IMR-90 (cell line): Measurements from ENCODE around the gene LIN7B. TPM values are rescaled to one million over a fixed set of nuclear protein-coding genes. Genes with fewer than 3 reads are reported as not detected.

Experiments
- ATAC-seq: fragments of 200-7000 bp; cut with Tn5 transposase; 2 replicates; pipeline ENCODE4 v1.9.1; 2020; ENCODE audit warnings: low read depth, mild to moderate bottlenecking, moderate library complexity
- BruUV-seq: library from RNA; stranded (reverse); fragments of 400-500 nt; replicated peaks from 2 replicates; lab custom pipeline; 2021; lab: Mats Ljungman, UMichigan
- CTCF ChIA-PET: fragments of 300-600 bp; formaldehyde crosslinking; extraction: SDS; loops from one replicate; lab custom pipeline; 2021; ENCODE audit warnings: antibody characterized with exemption; lab: Yijun Ruan, JAX
- POLR2A ChIA-PET: fragments of 300-600 bp; sonication (Branson Sonifier 250); formaldehyde crosslinking; loops from one replicate; lab custom pipeline; 2022; ENCODE audit warnings: antibody characterized with exemption; ENCODE audit not compliant: unreplicated experiment; lab: Charles Lee
- DNase-seq: peaks from one replicate; pipeline ENCODE4 v3.0.0; 2013
- H2AFZ ChIP-seq: replicated peaks from 2 replicates; pipeline ENCODE3; 2013; ENCODE audit warnings: low read length, mild to moderate bottlenecking; ENCODE audit not compliant: poor library complexity
- H2AK5ac ChIP-seq: 2 replicates; pipeline ENCODE4 v1.6.1; 2013; ENCODE audit warnings: low read depth, low read length, inconsistent platforms
- H2AK9ac ChIP-seq: replicated peaks from 2 replicates; pipeline ENCODE3; 2013; ENCODE audit warnings: mild to moderate bottlenecking, low read depth, low read length, moderate library complexity; ENCODE audit not compliant: poor library complexity
- H2BK120ac ChIP-seq: 2 replicates; pipeline ENCODE4 v1.6.1; 2013; ENCODE audit warnings: low read depth, low read length, inconsistent platforms
- H2BK15ac ChIP-seq: 3 replicates; pipeline ENCODE4 v1.6.1; 2013; ENCODE audit warnings: low read depth, low read length, inconsistent platforms
- H2BK20ac ChIP-seq: 2 replicates; pipeline ENCODE4 v1.6.1; 2013; ENCODE audit warnings: low read depth, mild to moderate bottlenecking, inconsistent platforms, low read length, moderate library complexity
- H2BK5ac ChIP-seq: 2 replicates; pipeline ENCODE4 v1.6.1; 2013; ENCODE audit warnings: mild to moderate bottlenecking, low read depth, low read length, inconsistent platforms; ENCODE audit not compliant: poor library complexity, severe bottlenecking
- H3K14ac ChIP-seq: replicated peaks from 2 replicates; pipeline ENCODE4 v1.6.1; 2013; ENCODE audit warnings: low read depth, low read length, inconsistent platforms
- H3K18ac ChIP-seq: 2 replicates; pipeline ENCODE4 v1.6.1; 2013; ENCODE audit warnings: low read depth, low read length, control low read depth
- H3K23ac ChIP-seq: 2 replicates; pipeline ENCODE4 v1.6.1; 2013; ENCODE audit warnings: low read depth, low read length, inconsistent platforms
- H3K27ac ChIP-seq: 2 replicates; pipeline ENCODE4 v1.5.1; 2013; ENCODE audit warnings: mild to moderate bottlenecking, control low read depth, low read length; ENCODE audit not compliant: insufficient read depth
- H3K27me3 ChIP-seq: 2 replicates; pipeline ENCODE4 v1.6.1; 2013; ENCODE audit warnings: low read length; ENCODE audit not compliant: control insufficient read depth, insufficient read depth
- H3K36me3 ChIP-seq: 2 replicates; pipeline ENCODE4 v1.6.1; 2013; ENCODE audit warnings: low read length, mixed read lengths; ENCODE audit not compliant: control insufficient read depth, insufficient read depth
- H3K4ac ChIP-seq: 2 replicates; pipeline ENCODE4 v1.6.1; 2013; ENCODE audit warnings: low read depth, low read length, inconsistent platforms
- H3K4me1 ChIP-seq: 2 replicates; pipeline ENCODE4 v1.6.1; 2013; ENCODE audit warnings: low read length, mixed read lengths; ENCODE audit not compliant: control insufficient read depth, insufficient read depth
- H3K4me2 ChIP-seq: 2 replicates; pipeline ENCODE4 v1.6.1; 2013; ENCODE audit warnings: low read depth, mild to moderate bottlenecking, control low read depth, low read length, moderate library complexity
- H3K4me3 ChIP-seq: 2 replicates; pipeline ENCODE4 v1.5.1; 2013; ENCODE audit warnings: low read depth, mild to moderate bottlenecking, control low read depth, low read length, moderate library complexity; ENCODE audit not compliant: insufficient read depth
- H3K56ac ChIP-seq: 2 replicates; pipeline ENCODE4 v1.6.1; 2013; ENCODE audit warnings: low read length, inconsistent platforms; ENCODE audit not compliant: insufficient read depth; ENCODE audit errors: extremely low read depth
- H3K79me1 ChIP-seq, 2 experiments: 2 replicates each; pipeline ENCODE4 v1.6.1; 2013; ENCODE audit warnings: low read length in 2 of 2, inconsistent platforms in 1 of 2, low read depth in 1 of 2
- H3K9ac ChIP-seq: 2 replicates; pipeline ENCODE4 v1.6.1; 2013; ENCODE audit warnings: low read depth, low read length, control low read depth
- H3K9me1 ChIP-seq: 2 replicates; pipeline ENCODE4 v1.6.1; 2013; ENCODE audit warnings: low read length, inconsistent platforms; ENCODE audit not compliant: insufficient read depth
- H3K9me3 ChIP-seq: 2 replicates; pipeline ENCODE4 v1.6.1; 2013; ENCODE audit warnings: low read length; ENCODE audit not compliant: control insufficient read depth, insufficient read depth
- H4K20me1 ChIP-seq: 2 replicates; pipeline ENCODE4 v1.6.1; 2013; ENCODE audit warnings: low read length, inconsistent platforms; ENCODE audit not compliant: insufficient read depth
- H4K5ac ChIP-seq: 2 replicates; pipeline ENCODE4 v1.6.1; 2013; ENCODE audit warnings: mild to moderate bottlenecking, low read depth, low read length, control low read depth
- H4K8ac ChIP-seq, 2 experiments: 2 replicates each; pipeline ENCODE4 v1.6.1; 2013; ENCODE audit warnings: low read depth in 2 of 2, low read length in 2 of 2, control low read depth in 1 of 2, inconsistent platforms in 1 of 2
- H4K91ac ChIP-seq: 2 replicates; pipeline ENCODE4 v1.6.1; 2013; ENCODE audit warnings: low read depth, low read length, inconsistent platforms; ENCODE audit not compliant: insufficient read depth
- CEBPB ChIP-seq: IDR thresholded peaks from 2 replicates; pipeline ENCODE4 v1.6.1; 2012; ENCODE audit warnings: low read depth, low read length, improper control_type of control experiment
- CHD1 ChIP-seq: IDR thresholded peaks from 2 replicates; pipeline ENCODE4 v1.6.1; 2012; ENCODE audit warnings: low read depth, low read length, improper control_type of control experiment
- FOS ChIP-seq: fragments of 150-350 bp; IDR thresholded peaks from 2 replicates; pipeline ENCODE4 v1.6.1; 2016; ENCODE audit warnings: low read depth, low read length
- MAFK ChIP-seq: IDR thresholded peaks from 2 replicates; pipeline ENCODE4 v1.6.1; 2012; ENCODE audit warnings: low read depth, low read length, improper control_type of control experiment
- MXI1 ChIP-seq: IDR thresholded peaks from 2 replicates; pipeline ENCODE4 v1.6.1; 2012; ENCODE audit warnings: low read depth, mild to moderate bottlenecking, low read length, moderate library complexity, borderline replicate concordance
- NFE2L2 ChIP-seq: fragments of 150-350 bp; IDR thresholded peaks from 2 replicates; pipeline ENCODE4 v1.6.1; 2016; ENCODE audit warnings: low read depth, mild to moderate bottlenecking, low read length
- POLR2A ChIP-seq: IDR thresholded peaks from 2 replicates; pipeline ENCODE4 v1.6.1; 2012; ENCODE audit warnings: mild to moderate bottlenecking, low read depth, low read length
- RCOR1 ChIP-seq: IDR thresholded peaks from 2 replicates; pipeline ENCODE4 v1.6.1; 2012; ENCODE audit warnings: mild to moderate bottlenecking, low read length, improper control_type of control experiment; ENCODE audit not compliant: insufficient replicate concordance
- RFX5 ChIP-seq: IDR thresholded peaks from 2 replicates; pipeline ENCODE4 v1.8.0; 2012; ENCODE audit warnings: low read depth, mild to moderate bottlenecking, low read length, moderate library complexity
- WGBS, 2 experiments: methylation state at CpG; one replicate each; pipeline versions ENCODE4 v1.1.5 to v1.1.7; 2013; ENCODE audit warnings: missing lambda C conversion rate in 2 of 2; ENCODE audit not compliant: insufficient read length in 1 of 2; ENCODE audit errors: extremely low coverage in 2 of 2; 5-methylcytosine and 5-hydroxymethylcytosine counted together
- dilution Hi-C: fragments of 300-500 bp; cut with HindIII; formaldehyde crosslinking; loops from one replicate; pipeline ENCODE4 v1.14.3; 2018; ENCODE audit warnings: low sequenced_read_pairs; ENCODE audit not compliant: unreplicated experiment
- in situ Hi-C: fragments of 300-500 bp; cut with MboI; formaldehyde crosslinking; loops from 3 replicates; pipeline ENCODE4 v1.14.3; 2019; ENCODE audit warnings: low sequenced_read_pairs, inconsistent platforms, mixed read lengths
- intact Hi-C: fragments of 100-400 bp; cut with micrococcal nuclease; formaldehyde crosslinking; loops from 2 replicates; pipeline ENCODE4 v1.10.0; 2022
- polyA plus RNA-seq, 3 experiments: library from polyadenylated mRNA; depleted of rRNA; stranded (reverse); fragments of >200 nt; gene quantifications; 2 replicates each; pipeline ENCODE4 v1.2.3, GENCODE V29; 2012; ENCODE audit warnings: low replicate concordance in 1 of 3
- total RNA-seq: library from RNA; depleted of rRNA; stranded (reverse); fragments of >200 nt; gene quantifications from 2 replicates; pipeline ENCODE4 v1.2.3, GENCODE V29; 2012
- TF ChIP-seq, protein P1 (sequence below): conservative IDR thresholded peaks from 2 replicates; pipeline ENCODE4 v1.5.1; 2012; ENCODE audit warnings: mild to moderate bottlenecking, low read depth, low read length, improper control_type of control experiment

The LIN7B gene
- total and polyA plus RNA-seq, 2 of the 4 experiments (the other 2 are of a cell fraction): 3.8 to 8.0 TPM

DNA sequence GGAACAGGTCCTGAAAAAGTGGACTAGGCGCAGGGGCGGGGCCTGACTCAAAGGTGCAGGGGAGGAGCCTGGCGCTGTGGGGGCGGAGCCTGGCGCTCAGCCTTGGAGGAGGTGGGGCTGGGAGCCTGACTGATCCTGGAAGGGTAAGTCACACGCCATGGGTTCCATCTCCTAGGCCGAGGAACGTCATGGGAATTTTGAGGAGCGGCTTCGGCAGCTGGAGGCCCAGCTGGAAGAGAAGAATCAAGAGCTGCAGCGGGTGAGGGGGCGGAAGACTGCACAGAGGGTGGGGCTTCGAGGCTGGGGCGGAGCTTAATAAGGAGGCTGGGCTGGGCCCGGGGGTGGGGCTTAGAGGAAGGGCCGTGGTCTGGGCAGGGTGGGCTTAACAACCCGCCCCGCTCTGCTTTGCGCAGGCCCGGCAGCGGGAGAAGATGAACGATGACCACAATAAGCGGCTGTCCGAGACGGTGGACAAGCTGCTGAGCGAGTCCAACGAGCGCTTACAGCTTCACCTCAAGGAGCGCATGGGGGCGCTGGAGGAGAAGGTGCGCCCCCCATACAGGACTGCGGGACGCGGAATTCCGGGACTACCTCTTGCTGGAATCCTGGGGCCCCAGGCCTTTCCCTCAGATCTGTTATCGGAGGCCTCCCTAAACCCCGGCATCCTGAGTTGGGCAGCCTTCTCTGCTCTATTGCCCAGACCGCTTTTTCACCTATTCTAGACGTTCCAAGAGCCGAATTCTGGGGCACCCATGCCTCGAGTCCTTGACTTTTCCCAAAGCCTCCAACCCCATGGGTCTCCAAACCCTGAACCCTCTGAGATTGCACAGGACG is 19.7 kb downstream of the LIN7B start:
- Histone ChIP-seq H2AK5ac (no peak overlapping the region), H2BK15ac (no peak overlapping the region), H2AFZ (peak overlapping the region; percentile 88), H3K4me2 (peak overlapping the region; percentile 50), H3K9ac (no peak overlapping the region), H2BK120ac (no peak overlapping the region), H2BK5ac (no peak overlapping the region), H2BK20ac (no peak overlapping the region), H2AK9ac (peak overlapping the region; percentile 74), H3K4me1 (peaks cover 2% of the 10 kb centered on the region), H3K4ac (no peak overlapping the region), H3K79me1 (no peaks in the 10 kb centered on the region), H4K5ac (no peak overlapping the region), H3K27me3 (no peaks in the 10 kb centered on the region), H4K8ac (peak overlapping the region in 1 of 2 experiments; percentile 70; a peak in 1 of 4 replicates), H3K18ac (no peak overlapping the region), H3K36me3 (no peaks in the 10 kb centered on the region), H3K14ac (no peak overlapping the region), H3K9me1 (peaks cover 6% of the 10 kb centered on the region; the same call in 1 of the 2 replicates), H3K4me3 (peak overlapping the region; percentile 33; the same call in 1 of the 2 replicates), H3K56ac (no peak overlapping the region), H3K23ac (no peak overlapping the region), H3K9me3 (no peaks in the 10 kb centered on the region), H3K27ac (no peak overlapping the region), H4K91ac (no peak overlapping the region), H4K20me1 (no peaks in the 10 kb centered on the region)
- CTCF ChIA-PET: interaction anchor here (0.6 to 1.0 kb wide), 2 partner anchors 36 to 165 kb away, joined by 3 to 4 read pairs; no protein-coding TSS in a partner anchor
- ATAC-seq (peak; percentile 84), DNase-seq (peak; percentile 70)
- in situ Hi-C loops: no loop called here
- intact Hi-C loops: no loop called here
- BruUV-seq: no TSS peak
- POLR2A ChIA-PET: no interaction called here
- dilution Hi-C loops: no loop called here
- WGBS, 2 experiments: 24% methylated on average over 13 of the region's 42 CpGs; no CpG with 5 or more reads in 1 of the 2 experiments
- no peak for TF ChIP-seq RCOR1
- TF ChIP-seq NFE2L2: no peak
- TF ChIP-seq MXI1: no peak
- TF ChIP-seq RFX5: no peak
- TF ChIP-seq FOS: no peak
- no peak for TF ChIP-seq POLR2A
- no peak for TF ChIP-seq CEBPB
- no peak for TF ChIP-seq MAFK
- no peak for TF ChIP-seq CHD1
- TF ChIP-seq, protein P1, sequence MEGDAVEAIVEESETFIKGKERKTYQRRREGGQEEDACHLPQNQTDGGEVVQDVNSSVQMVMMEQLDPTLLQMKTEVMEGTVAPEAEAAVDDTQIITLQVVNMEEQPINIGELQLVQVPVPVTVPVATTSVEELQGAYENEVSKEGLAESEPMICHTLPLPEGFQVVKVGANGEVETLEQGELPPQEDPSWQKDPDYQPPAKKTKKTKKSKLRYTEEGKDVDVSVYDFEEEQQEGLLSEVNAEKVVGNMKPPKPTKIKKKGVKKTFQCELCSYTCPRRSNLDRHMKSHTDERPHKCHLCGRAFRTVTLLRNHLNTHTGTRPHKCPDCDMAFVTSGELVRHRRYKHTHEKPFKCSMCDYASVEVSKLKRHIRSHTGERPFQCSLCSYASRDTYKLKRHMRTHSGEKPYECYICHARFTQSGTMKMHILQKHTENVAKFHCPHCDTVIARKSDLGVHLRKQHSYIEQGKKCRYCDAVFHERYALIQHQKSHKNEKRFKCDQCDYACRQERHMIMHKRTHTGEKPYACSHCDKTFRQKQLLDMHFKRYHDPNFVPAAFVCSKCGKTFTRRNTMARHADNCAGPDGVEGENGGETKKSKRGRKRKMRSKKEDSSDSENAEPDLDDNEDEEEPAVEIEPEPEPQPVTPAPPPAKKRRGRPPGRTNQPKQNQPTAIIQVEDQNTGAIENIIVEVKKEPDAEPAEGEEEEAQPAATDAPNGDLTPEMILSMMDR: no peak
